ENCODE measurements around the gene NLGN2.

Gene NLGN2

DNA sequence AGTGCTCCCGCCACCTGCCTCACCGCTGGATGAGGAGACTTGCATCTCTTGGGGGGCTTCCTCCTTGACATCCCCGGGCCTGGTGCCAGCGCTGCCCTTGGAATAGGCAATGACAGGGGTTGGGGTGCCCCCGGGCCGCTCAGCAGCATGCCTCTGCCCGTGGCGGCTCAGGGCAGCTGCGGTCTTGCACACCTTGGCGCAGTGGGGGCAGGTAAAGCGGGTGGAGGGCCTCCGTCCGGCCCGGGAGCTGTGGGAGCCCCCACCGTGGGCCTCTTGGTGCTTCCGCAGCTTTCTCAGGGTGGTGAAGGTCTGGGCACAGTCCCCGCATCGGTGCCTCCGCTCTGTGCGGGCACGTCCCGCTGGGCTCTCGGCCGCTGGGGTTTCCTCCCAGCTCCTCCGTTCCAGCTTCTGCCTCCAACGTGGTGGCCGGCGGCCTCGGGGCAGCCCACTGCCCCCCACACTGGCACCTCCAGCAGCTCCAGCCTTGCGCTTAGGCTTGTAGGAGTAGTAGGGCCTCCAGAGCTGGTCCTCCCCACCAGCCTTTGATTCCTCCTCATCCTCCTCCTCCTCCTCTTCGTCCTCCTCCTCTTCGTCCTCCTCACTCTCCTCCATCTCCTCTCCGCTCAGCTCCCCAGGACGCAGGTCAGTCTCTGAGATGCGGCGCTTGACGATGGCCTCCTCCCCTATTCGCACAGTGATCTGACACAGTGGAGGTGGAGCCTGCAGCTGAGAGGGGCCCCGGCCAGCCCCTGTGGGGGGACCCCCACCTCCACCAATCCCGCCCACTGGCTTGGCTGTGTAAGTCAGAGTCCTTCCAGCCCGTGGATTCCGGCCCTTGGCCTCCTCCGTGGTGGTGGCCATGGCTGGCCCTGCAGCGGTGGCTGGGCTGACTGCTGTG is 55.1 kb downstream of the NLGN2 start:
- DNase-seq = no peak

DNA sequence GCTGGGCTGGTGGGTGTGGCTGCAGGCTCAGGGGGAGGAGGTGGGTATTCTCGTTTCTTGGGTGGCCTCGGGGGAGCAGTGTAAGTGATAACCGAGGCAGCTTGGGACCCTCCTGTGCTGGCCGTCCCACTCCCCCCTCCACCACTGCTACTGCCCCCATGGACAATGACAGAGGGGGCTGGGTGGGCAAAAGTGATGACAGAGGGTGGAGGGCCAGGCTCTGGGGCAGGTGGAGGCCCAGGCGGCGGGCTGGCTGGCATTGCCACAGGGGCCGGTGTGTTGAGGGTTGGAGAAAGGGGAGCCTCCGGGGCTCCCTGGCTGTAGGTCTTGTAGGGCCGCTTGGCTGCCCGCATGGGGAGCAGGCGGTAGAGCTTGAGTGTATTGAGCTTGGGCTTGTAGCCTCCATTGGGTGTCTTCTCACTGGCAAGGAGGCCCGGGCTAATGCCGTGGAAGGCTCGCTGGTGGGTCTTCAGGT is 55.8 kb downstream of the NLGN2 start:
- DNase-seq = no peak

DNA sequence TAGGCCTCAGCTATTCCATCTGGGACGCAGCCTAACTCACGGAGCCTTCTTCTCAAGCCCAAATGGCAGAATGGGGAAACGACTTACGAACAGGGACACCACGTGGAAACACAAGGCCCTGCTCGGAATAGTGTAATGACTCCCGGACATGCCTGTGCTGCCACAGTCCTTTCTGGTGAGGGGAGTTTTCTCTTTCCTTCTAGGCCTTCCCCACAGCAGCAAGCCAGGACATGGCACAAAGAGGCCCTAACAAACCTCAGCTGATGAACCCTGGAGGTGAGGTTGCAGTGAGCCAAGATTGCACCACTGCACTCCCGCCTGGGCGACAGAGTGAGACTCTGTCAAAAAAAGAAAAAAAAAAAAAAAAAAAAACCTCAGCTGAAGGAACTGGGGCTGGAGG is 56.4 kb downstream of the NLGN2 start:
- no peak for DNase-seq

DNA sequence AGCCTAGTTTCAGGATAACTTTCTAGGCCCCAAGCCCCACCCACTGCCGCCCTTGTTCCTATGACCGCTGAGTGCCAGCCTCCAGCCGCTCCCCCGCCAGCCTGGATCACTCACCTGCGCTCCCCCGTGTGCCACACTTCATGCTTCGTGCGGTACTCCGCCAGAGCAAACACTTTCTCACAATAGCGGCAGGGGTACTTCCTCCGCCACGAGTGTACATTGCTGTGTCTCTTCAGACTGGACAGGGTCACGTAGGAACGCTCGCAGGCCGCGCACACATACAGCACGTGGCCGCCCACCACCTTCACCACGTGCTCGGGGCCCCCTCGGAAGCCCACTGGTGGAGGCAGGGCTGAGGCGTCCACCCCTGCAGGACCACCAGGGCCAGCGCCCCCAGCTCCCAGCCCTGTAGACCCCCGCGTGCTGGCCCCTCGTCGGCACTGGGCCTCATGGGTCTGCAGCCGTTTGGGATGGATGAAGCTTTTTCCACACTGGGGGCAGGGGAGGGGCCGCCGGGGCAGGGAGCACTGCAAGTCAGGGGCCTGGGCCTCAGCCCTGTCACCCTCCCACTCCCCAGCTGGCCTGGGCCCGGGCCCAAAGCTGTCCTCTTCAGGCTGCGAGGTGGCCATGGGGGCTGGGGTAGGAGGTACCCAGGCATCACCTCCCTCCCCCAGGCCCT is 58.1 kb downstream of the NLGN2 start:
- DNase-seq = no peak

DNA sequence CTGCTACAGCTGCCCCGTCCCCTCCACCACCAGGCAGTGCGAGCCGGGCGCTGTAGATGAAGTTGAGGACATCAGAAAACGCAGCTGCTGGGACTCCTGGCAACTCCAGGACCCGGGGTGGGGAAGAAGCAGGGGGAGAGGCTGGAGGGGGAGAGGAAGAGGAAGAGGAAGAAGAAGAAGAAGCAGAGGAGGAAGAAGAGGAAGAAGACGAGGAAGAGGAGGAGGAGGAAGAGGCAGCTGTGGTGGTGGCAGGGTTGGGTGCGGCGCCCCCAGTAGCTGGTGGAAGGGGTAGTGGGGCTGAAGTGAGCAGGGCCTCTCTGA is 58.6 kb downstream of the NLGN2 start:
- no peak for DNase-seq

DNA sequence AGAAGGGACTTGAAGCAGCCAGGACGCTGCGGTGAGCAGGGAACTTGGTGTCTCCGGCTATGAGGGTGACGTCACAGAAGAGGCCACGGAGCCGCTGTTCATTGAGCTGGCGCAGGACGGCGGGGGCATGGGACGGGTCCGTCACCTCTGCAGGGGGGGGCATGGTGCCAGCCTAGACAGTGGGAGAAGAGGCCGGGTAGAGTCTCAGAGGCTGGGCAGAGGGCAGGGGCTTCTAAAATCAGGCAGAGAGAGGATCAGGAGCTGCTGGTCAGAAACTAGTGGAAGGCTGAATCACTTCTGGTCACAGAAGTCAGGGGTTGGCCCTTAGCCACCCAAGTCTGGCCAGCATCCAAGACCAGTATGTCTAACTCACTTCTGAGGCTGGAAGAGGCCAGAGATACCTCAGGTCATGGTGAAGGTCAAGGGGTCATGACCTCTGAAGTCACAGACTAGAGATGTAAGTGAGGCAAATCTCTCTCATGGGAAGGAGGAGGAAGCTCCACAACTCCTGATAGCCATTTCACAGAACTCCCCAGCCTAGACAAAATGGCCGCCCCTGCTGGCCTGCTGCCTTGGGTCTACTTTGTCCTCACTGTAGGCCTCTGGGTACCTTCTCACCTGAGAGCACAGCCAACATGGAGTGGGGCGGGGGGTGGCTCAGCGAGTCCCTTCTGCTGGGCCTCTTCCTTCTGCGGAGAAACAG is 59.1 kb downstream of the NLGN2 start:
- DNase-seq = peak in 8 of 56 donors; percentile 18 to 89 (median 40)

DNA sequence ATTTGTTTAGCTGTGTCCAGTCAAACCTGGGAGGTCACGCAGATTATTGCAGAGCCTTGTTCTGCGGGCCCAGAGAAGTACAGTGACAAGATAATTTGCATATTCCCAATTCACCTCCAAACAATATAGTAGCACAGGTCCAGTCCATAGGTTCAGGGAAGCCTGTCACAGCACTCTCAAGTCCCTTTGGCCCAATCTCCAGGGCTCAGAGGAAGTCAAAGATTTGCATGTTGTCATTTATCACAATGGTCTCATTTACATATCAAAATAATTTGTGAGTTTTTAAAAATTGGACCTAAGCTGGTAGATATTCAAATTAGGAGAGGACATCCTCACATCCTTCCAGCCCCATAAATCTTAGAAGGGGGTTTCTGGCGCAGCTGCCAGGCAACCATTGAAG is 59.9 kb downstream of the NLGN2 start:
- DNase-seq = no peak

DNA sequence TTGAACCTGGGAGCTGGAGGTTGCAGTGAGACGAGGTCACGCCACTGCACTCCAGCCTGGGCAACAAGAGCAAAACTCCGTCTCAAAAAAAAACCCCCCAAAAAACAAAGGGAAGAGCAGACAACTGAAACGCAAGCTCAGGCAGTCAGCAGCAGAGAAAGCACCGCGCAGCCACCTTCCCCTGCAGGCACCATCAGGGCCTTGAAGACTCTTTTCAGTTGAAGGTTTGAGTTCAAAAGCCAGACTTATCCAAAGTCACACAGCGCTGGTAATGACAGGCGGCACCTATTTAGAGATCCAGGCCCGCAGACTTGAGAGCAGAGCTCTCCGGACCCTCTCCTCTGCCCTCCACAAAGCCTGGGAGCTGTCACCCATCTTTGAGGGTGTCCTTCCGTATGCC is 60.6 kb downstream of the NLGN2 start:
- DNase-seq = no peak

DNA sequence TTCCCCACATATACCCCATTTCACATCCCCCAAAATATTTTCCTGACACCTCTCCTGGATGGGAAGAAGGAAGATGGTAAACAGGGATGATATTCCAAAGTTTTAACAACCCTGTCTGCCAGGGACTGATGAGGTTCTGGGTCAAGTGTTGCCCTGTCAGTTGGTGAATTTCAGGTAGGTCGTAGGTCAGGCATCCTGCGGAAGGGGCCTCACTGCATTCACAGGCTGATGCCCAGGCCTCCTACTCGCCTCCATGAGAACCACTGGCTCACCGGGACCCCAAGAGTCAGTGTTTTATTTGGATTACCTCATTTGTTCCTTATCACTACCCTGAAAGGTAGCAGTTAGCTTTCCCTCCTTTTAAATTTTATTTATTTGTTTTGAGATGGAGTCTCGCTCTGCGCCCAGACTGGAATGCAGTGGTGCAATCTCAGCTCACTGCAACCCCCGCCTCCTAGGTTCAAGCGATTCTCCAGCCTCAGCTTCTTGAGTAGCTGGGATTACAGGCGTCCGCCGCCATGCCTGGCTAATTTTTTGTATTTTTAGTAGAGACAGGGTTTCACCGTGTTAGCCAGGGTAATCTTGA is 61.3 kb downstream of the NLGN2 start:
- no peak for DNase-seq
